GM12892 (cell line): ENCODE data around the gene CPNE2. TPM values are rescaled to one million over a fixed set of nuclear protein-coding genes. Genes with fewer than 3 reads are reported as not detected.

Source experiments
- DNase-seq: peaks from one replicate; pipeline ENCODE4 v3.0.0; 2011; ENCODE audit not compliant: insufficient read length
- FAIRE-seq: peaks from 2 replicates; lab custom pipeline; 2011; peaks lifted over from hg19 to GRCh38; lab: Jason Lieb, UNC
- POLR2A ChIP-seq: IDR thresholded peaks from 2 replicates; pipeline ENCODE4 v1.6.1; 2011; ENCODE audit warnings: low read depth, low read length, control low read depth
- POLR2AphosphoS5 ChIP-seq: IDR thresholded peaks from 2 replicates; pipeline ENCODE4 v1.6.1; 2011; ENCODE audit warnings: low read depth, low read length, control low read depth
- TAF1 ChIP-seq: IDR thresholded peaks from 2 replicates; pipeline ENCODE4 v1.6.1; 2011; ENCODE audit warnings: low read depth, mild to moderate bottlenecking, control low read depth, low read length, borderline replicate concordance
- polyA plus RNA-seq: library from polyadenylated mRNA; unstranded; fragments of >200 nt; gene quantifications from one replicate; pipeline ENCODE4 v1.2.1, GENCODE V29; 2012; ENCODE audit warnings: missing spikeins, inconsistent platforms; ENCODE audit not compliant: missing spikeins

Gene CPNE2
- polyA plus RNA-seq = 13.1 TPM

DNA sequence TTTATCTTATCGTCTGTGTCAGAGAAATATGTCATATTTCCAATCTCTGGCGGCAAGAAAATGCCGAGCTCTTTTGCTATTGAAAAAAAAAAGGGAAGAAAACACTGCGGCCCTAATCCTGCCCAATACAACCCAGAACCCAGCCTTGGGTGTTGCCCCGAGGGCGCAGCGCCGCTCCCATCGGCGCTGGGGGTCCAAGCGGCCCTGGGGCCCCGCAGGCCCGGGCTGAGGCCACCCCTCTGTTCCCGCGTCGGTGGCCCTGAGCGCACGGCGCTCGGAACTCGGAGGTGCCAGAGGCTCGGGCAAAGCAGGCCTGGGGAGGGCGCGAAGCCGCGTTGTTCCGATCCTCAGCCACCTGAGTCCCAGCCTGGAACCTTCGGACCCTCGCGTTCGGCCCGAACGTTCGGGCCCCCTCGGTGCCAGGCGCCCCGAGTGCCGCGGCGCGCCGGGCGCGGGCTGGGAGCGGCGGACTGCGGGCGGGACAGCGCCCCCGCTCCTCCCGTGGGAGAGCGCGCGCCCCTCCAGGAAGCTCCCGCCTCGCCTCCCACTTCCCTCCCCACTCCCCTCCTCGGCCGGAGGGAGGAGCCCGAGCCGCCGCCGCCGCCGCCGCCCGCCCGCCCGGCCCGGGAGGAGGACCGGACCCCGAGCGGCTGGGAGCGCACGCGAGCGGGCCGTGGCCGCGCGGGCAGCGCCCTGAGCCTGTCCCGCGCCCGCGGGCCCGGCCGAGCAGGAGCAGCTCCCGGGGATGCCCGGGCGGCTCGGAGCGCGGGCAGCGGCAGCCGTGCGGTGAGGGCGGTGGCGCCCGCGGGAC lies at the start of gene CPNE2:
CPNE2 (plus strand) TSS at position 609 of the 811 bp plus-strand sequence. CDS start 18,160 bp downstream, outside the sequence.
- FAIRE-seq (peak; percentile 64), DNase-seq (peak; percentile 69)
- TF ChIP-seq POLR2AphosphoS5 (no peak), POLR2A (no peak; the same call in 1 of the 2 replicates), TAF1 (no peak)

- no peak for FAIRE-seq
- no peak for TF ChIP-seq POLR2AphosphoS5
- no peak for TF ChIP-seq POLR2A
- TF ChIP-seq TAF1 = no peak
- no peak for DNase-seq
Measured at GRCh38 chr16:57043248-57043647, 49.1 kb upstream of the CPNE2 start.

DNA sequence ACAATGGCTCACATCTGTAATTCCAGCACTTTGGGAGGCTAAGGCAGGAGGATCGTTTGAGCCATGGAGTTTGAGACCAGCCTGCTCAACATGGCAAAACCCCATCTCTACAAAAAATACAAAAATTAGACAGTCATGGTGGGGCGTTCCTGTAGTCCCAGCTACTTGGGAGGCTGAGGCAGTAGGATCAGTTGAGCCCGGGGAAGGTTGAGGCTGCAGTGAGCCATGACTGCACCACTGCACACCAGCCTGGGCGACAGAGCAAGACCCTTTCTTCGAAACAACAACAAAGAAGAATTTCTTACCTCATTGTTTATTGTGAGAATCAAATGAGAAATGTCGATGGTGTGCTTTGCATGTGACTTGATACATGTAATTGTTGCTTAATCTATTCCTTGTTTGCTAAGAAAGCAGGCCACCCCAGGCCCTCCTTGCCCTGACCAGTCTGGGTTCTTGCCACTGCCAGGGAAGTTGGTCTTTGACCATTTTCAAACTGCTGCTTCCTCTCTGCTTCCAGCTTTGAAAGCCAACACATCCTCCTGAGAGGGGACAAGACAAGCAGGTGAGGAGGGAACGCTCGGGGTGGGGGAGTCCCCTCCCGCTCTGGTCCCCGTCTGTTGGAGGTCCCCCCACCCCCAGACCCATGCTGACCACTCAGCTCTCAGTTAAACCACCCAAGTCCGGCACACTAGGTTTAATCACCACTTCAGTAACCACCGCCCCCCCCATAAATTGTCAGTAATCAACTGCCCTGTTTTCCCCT lies 47.3 kb upstream of the CPNE2 start:
- FAIRE-seq (no peak), DNase-seq (no peak)
- TF ChIP-seq POLR2AphosphoS5 (no peak), TAF1 (no peak), POLR2A (no peak)

- FAIRE-seq (peak; percentile 94), DNase-seq (peak; percentile 47)
- TF ChIP-seq POLR2AphosphoS5 (peak; percentile 62), TAF1 (no peak)
Measured at GRCh38 chr16:57045694-57046381, 46.5 kb upstream of the CPNE2 start.

DNA sequence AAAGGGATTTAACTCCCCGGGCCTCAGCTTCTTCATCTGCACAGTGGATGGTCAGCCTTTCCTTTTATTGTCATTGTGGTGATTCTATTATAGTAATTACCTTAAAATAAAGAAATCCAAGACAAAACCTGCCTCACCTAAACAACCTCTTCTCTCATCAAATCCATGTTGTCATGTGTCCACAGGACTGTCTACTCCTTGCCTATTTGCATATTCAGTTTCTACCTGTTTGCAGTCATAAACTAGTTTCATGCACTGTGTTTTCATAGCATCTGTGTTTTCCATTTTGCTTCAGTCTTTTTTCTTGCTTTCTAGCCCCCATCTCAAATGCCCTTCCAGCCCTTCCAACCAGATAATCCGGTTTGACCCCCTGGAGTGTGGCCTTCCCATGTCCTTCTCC lies 44.3 kb upstream of the CPNE2 start:
- FAIRE-seq = peak; percentile 48
- DNase-seq = no peak
- TF ChIP-seq POLR2AphosphoS5 = no peak
- TF ChIP-seq POLR2A = no peak
- TF ChIP-seq TAF1 = no peak

DNA sequence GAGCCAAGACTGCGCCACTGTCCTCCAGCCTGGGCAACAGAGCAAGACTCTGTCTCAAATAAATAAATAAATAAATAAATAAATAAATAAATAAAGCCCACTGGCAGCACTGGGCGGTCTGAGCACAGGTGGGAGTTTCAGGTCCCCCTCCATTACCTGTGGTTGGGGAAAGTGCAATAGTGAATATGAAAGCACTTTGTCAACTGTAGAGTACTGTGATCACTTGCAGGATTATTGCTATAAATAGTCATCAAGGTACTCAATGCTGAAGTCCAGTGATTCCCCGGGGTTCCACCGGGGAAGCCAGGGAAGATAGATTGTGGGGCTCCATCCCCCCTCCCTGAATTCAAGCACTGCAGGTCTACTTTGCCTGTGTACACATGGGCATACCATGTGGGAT lies 42.7 kb upstream of the CPNE2 start:
- TF ChIP-seq POLR2AphosphoS5 = no peak
- TF ChIP-seq POLR2A = 0 out of 2 replicates have a peak, but pooled peaks have one; percentile 10
- TF ChIP-seq TAF1 = no peak
- FAIRE-seq = peak; percentile 99
- DNase-seq = peak; percentile 54

GRCh38 chr16:57051696-57052228 lies 40.6 kb upstream of the CPNE2 start:
- peak; percentile 40 for FAIRE-seq
- no peak for TF ChIP-seq POLR2AphosphoS5
- TF ChIP-seq POLR2A = no peak
- no peak for TF ChIP-seq TAF1
- DNase-seq = no peak

DNA sequence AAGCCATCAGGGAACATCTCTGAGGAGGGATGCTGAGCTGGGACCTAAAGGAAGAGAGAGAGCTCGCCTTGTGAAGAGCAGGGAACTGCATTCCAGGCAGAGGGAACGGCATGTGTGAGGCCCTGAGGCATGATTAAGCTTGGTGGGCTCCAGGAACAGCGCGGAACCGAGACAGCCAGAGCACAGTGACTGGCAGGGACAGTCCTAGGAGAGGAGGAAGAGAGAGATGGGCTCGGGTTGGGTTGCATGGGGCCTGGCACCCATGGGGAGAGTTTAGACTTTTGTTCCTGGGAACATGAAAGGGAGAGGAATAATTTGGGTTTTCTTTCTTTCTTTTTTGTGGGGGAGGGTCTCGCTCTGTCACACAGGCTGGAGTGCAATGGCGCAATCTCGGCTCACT lies 39.2 kb upstream of the CPNE2 start:
- DNase-seq (no peak), FAIRE-seq (peak; percentile 82)
- 0 out of 2 replicates have a peak, but pooled peaks have one; percentile 15 for TF ChIP-seq POLR2A
- no peak for TF ChIP-seq TAF1

DNA sequence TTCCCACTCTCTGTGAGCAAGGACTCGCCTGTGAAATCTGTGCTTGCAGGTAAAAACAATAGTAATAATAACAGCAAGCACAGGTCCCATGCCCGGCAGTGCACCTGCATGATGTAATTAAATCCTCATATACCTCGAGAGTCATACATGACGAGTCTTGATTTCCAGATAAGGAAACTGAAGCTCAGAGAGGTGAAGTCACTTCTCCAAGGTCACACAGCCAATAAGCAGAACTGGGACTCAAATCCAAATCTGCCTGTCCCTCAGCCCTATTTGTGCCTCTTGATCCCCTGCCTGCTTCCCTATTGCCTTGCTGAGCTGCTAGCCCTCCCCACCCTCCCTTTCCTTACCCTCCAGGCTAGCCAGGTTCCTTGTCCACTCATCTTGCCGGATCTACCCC lies 38.0 kb upstream of the CPNE2 start:
- DNase-seq = no peak
- TF ChIP-seq TAF1 (no peak), POLR2AphosphoS5 (no peak)
- FAIRE-seq = no peak

GRCh38 chr16:57054771-57055170 lies 37.6 kb upstream of the CPNE2 start:
- DNase-seq (no peak), FAIRE-seq (no peak)
- TF ChIP-seq TAF1 = no peak
- TF ChIP-seq POLR2A = no peak
- no peak for TF ChIP-seq POLR2AphosphoS5

GRCh38 chr16:57055671-57056070 lies 36.7 kb upstream of the CPNE2 start:
- no peak for TF ChIP-seq POLR2A
- no peak for TF ChIP-seq POLR2AphosphoS5
- TF ChIP-seq TAF1 = no peak
- no peak for FAIRE-seq
- DNase-seq = no peak
